ENCODE data around the gene AIFM3. TPM values are rescaled to one million over a fixed set of nuclear protein-coding genes. Genes with fewer than 3 reads are reported as not detected.

AIFM3 gene
- total RNA-seq, 1 donor from 2014 or later: 2.6 TPM

DNA sequence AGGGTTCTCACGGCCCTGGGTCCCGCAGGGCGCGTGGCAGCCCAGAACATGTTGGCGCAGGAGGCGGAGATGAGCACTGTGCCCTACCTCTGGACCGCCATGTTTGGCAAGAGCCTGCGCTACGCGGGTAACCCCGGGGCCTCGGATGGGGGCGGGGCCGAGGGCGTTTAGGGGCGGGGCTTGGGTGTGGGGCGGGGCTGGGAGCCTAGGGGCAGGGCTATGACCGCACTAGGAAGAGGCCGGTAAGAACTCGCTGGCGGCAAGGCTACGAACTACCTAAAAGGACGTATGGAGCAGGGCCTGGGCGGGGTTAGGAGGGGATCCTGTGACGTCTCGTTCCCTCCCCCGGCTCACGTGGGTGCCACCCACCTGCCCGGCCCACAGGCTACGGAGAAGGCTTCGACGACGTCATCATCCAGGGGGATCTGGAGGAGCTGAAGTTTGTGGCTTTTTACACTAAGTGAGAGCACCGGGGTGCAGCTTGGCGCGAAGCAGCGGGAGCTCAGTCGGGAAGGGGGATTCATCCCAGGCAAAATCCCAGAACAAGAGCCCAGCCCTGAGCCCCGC is 12.3 kb downstream of the AIFM3 start:
- Mint-ChIP-seq H3K27me3 (peaks cover 3% of the 10 kb centered on the region), H3K36me3 (peaks cover 4% of the 10 kb centered on the region), H3K9me3 (no peaks in the 10 kb centered on the region), H3K4me1 (ENCODE audit: unreplicated experiment) (peaks cover 18% of the 10 kb centered on the region), H3K4me3 (peak overlapping the region; percentile 91), H3K27ac (peak overlapping the region; percentile 92)
- TF ChIP-seq, protein P1, sequence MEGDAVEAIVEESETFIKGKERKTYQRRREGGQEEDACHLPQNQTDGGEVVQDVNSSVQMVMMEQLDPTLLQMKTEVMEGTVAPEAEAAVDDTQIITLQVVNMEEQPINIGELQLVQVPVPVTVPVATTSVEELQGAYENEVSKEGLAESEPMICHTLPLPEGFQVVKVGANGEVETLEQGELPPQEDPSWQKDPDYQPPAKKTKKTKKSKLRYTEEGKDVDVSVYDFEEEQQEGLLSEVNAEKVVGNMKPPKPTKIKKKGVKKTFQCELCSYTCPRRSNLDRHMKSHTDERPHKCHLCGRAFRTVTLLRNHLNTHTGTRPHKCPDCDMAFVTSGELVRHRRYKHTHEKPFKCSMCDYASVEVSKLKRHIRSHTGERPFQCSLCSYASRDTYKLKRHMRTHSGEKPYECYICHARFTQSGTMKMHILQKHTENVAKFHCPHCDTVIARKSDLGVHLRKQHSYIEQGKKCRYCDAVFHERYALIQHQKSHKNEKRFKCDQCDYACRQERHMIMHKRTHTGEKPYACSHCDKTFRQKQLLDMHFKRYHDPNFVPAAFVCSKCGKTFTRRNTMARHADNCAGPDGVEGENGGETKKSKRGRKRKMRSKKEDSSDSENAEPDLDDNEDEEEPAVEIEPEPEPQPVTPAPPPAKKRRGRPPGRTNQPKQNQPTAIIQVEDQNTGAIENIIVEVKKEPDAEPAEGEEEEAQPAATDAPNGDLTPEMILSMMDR (conservative IDR thresholded peaks at IDR 0.05): no peak
- DNase-seq (ENCODE audit: extremely low spot score, unreplicated experiment): no peak

DNA sequence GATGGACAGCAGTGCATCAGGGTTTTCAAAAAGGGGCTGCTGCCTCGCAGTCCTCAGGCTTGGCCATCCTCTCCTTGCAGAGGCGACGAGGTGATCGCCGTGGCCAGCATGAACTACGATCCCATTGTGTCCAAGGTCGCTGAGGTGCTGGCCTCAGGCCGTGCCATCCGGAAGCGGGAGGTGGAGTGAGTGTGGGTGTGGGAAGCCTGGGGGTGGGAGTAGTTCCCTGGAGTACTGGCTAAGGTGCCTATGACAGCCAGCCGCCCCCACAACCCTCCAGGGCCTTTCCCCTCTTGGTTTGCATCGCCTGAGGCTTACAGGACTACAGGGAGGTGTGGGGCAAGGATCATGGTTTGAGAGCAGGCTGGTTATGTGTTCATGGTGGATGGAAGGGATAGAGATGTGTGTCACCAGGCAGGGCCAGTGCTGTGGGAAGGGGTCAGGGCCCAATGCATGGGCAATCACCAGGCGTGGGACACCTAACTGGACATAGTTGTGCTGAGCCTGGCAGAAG is 12.9 kb downstream of the AIFM3 start:
- Mint-ChIP-seq H3K27ac (peak overlapping the region; percentile 92), H3K27me3 (peaks cover 3% of the 10 kb centered on the region), H3K36me3 (peaks cover 4% of the 10 kb centered on the region), H3K9me3 (no peaks in the 10 kb centered on the region), H3K4me3 (peak overlapping the region; percentile 91), H3K4me1 (ENCODE audit: unreplicated experiment) (peaks cover 18% of the 10 kb centered on the region)
- no peak for DNase-seq (ENCODE audit: extremely low spot score, unreplicated experiment)
- TF ChIP-seq, protein P1 (conservative IDR thresholded peaks at IDR 0.05): no peak

DNA sequence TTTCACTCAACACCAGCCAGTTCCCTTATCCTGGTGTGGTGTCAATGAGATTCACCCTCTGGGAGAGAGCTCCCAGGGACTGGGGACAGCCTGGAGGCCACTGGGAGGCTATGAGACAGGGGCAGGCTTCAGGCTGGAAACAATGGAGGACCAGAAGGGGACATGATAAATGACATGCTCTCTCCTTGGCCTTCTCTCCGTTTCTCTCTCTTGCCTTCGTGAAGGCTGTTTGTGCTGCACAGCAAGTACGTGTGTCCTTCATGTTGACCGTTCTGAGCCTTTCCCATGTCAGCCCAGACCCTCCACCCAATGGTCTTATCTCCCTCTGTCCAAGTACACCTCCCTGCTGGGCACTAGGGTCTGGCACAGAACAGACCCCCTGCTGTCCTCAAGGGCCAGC is 13.5 kb downstream of the AIFM3 start:
- no peak for DNase-seq (ENCODE audit: extremely low spot score, unreplicated experiment)
- Mint-ChIP-seq H3K36me3 (peaks cover 4% of the 10 kb centered on the region), H3K9me3 (no peaks in the 10 kb centered on the region), H3K4me1 (ENCODE audit: unreplicated experiment) (peaks cover 18% of the 10 kb centered on the region), H3K27me3 (peaks cover 3% of the 10 kb centered on the region), H3K27ac (peak overlapping the region; percentile 92), H3K4me3 (peak overlapping the region; percentile 91)
- TF ChIP-seq, protein P1 (conservative IDR thresholded peaks at IDR 0.05): no peak

DNA sequence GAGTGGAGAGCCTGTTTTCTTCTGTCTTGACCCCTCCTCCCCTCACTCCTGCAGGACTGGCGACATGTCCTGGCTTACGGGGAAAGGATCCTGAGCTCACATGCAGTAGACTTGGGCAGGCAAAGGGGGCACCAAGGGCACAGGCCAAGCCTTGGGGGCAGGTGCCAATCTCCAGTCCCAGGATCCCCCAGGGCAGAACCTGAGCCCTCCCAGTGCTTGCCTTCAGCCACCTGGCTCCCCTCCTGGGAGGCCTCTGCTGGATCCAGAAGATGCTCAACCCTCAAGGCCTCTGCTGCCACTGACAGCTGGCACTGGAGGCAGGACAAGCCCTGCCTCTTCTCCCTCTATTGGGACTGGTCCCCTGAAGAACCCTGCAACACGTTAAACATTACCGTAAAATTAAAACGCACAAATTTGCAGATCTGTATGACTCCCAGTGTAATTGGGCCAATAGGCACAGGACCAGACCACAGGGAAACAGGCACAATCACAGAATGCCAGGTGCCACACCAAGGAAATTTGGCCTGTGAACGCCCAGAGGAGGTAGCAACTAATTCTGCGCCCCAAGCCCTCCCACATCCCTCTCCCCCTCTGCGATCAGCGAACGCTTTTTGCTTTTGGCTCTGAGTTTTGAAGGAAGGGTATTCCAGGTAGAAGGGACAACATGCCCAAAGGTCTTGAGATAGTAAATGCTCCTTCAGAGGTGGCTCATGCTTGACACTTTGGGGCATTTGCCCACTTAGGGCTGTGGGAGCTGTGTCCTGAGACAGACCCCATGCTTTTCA is 14.1 kb downstream of the AIFM3 start:
- H3K36me3 Mint-ChIP-seq: peaks cover 4% of the 10 kb centered on the region
- H3K27me3 Mint-ChIP-seq: peaks cover 3% of the 10 kb centered on the region
- H3K4me3 Mint-ChIP-seq: peak overlapping the region; percentile 99
- no peak for DNase-seq (ENCODE audit: extremely low spot score, unreplicated experiment)
- peaks cover 18% of the 10 kb centered on the region for H3K4me1 Mint-ChIP-seq (ENCODE audit: unreplicated experiment)
- H3K27ac Mint-ChIP-seq: peak overlapping the region; percentile 82
- TF ChIP-seq, protein P1 (conservative IDR thresholded peaks at IDR 0.05): no peak
- no peaks in the 10 kb centered on the region for H3K9me3 Mint-ChIP-seq

DNA sequence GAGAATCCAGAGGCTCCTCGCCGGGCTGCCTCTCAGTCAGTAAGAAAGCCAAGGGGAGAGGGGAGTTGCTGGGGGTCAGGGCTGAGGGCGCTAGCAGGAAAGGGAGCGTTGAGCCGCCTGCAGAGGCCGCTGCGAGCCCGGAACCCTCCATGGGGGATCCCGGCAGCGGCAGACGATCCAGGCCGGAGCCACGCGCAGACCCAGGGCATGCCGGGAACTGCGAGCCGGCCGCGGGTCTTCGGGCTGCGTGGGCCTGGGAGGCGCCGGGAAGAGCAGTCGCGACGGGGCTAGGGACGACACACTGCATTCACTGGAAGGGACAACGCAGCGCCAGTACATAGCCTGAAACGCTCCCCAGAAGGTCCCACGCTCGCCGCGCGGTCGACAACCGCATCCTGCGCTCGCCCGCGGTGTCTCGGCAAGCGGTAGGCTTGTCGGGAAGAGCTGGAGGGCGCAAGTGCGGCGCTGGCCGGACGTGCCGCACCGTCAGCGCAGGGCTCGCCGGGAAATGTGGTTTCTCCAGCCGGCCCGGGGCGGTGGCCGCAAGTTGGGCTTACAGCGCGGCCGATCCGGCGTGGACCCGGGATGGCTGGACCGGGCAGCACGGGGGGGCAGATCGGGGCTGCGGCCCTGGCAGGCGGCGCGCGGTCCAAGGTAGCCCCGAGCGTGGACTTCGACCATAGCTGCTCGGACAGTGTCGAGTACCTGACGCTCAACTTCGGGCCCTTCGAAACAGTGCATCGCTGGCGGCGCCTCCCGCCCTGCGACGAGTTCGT is 14.9 kb downstream of the AIFM3 start, which contains the start of gene LZTR1:
LZTR1 (plus strand) TSS at position 511 of the 776 bp plus-strand sequence; CDS start at position 586, 75 bp downstream.
- Mint-ChIP-seq H3K4me3 (peak within 1 kb of the TSS; percentile 99), H3K4me1 (ENCODE audit: unreplicated experiment) (peaks cover 18% of the 10 kb centered on the region), H3K27me3 (peaks cover 3% of the 10 kb centered on the region), H3K27ac (peak within 1 kb of the TSS; percentile 82), H3K36me3 (peaks cover 10% of the 10 kb centered on the region), H3K9me3 (no peaks in the 10 kb centered on the region)
- TF ChIP-seq, protein P1 (conservative IDR thresholded peaks at IDR 0.05): peak; percentile 57
- peak; percentile 85 for DNase-seq (ENCODE audit: extremely low spot score, unreplicated experiment)

Data from type B pancreatic cell (in vitro differentiated cells).